Colonic mucosa (tissue), 4 donors: ENCODE measurements around the gene CARD19. TPM values are rescaled to one million over a fixed set of nuclear protein-coding genes. Genes with fewer than 3 reads are reported as not detected.

ENCODE experiments used
- DNase-seq: peaks from one replicate; pipeline ENCODE4 v3.0.0-alpha.2; 2020
- H3K27ac ChIP-seq: fragments of 200-600 bp; one replicate; pipeline ENCODE4 v1.8.0; 2021
- H3K27me3 ChIP-seq: fragments of 200-600 bp; one replicate; pipeline ENCODE4 v1.8.0; 2021
- H3K36me3 ChIP-seq: fragments of 200-600 bp; one replicate; pipeline ENCODE4 v1.8.0; 2021
- H3K4me1 ChIP-seq: fragments of 200-600 bp; one replicate; pipeline ENCODE4 v1.8.0; 2021; ENCODE audit warnings: mild to moderate bottlenecking
- H3K4me3 ChIP-seq: fragments of 200-600 bp; one replicate; pipeline ENCODE4 v1.8.0; 2021
- H3K9ac ChIP-seq, 2 donors: one replicate each; pipeline ENCODE4 v1.7.0; 2013; ENCODE audit warnings: control low read depth in 2 of 2, low read depth in 2 of 2, low read length in 2 of 2
- H3K9me3 ChIP-seq: fragments of 200-600 bp; one replicate; pipeline ENCODE4 v1.8.0; 2021
- intact Hi-C: fragments of 100-400 bp; cut with DNase I; formaldehyde crosslinking; loops from one replicate; pipeline ENCODE4 v1.14.1; 2022
- total RNA-seq, 2 donors: library from RNA; stranded (reverse); fragmentation: NEBNext Ultra II Directional in 1 of 2; extraction: Animal tissue kit (Norgen Biotek cat#: 25700) in 1 of 2; gene quantifications; one replicate each; pipeline ENCODE4 v1.2.1, GENCODE V29; 2021
- TF ChIP-seq, protein P1 (sequence below): fragments of 200-600 bp; IDR thresholded peaks from one replicate; pipeline ENCODE4 v1.8.0; 2022; ENCODE audit warnings: antibody characterized with exemption, mild to moderate bottlenecking
- donor health status: healthy.
- donor health status: DM: no; HTN: no; CAD: no.
- donor health status: DM: no; HTN: no; CAD: no.

Gene CARD19
- total RNA-seq, 2 donors from 2014 or later: 48.6 to 56.3 TPM

DNA sequence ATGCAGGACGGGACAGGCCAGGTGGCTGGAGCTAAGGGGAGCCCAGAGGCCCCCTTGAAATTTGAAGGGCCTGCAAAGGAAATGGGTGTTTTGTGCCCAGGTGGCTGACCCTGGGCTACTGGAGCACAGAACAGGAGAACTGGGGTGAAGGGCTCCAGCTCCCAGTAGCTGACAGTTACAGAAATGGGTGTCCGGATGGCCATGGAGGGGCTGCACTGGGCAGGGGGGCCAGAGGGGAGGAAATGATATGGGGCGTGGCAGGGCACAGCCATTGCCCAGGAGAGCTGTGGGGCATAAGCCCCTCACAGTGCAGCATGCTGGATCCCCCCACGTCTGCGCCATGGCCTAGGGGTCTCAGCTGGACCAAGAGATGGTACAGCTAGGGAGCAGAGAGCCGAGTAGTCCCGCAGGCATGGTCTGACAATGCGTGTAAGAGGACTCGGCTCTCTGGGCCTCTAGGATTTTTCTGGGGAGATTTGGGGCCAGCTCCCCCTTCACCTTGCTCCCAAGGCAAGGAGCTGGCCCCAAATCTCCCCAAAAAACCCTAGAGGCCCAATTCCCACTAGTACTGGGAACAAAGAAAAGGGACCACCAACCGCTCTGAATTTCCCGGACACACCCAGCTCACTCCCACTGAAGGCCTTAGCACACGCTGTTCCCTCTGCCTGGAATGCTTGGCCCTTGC lies 7.9 kb upstream of the CARD19 start:
- Histone ChIP-seq H3K4me1 (peaks cover 4% of the 10 kb centered on the region), H3K4me3 (no peak overlapping the region), H3K27ac (no peak overlapping the region), H3K9me3 (no peaks in the 10 kb centered on the region), H3K9ac (no peak overlapping the region), H3K27me3 (no peaks in the 10 kb centered on the region), H3K36me3 (no peaks in the 10 kb centered on the region)
- peak; percentile 16 for DNase-seq
- TF ChIP-seq, protein P1, sequence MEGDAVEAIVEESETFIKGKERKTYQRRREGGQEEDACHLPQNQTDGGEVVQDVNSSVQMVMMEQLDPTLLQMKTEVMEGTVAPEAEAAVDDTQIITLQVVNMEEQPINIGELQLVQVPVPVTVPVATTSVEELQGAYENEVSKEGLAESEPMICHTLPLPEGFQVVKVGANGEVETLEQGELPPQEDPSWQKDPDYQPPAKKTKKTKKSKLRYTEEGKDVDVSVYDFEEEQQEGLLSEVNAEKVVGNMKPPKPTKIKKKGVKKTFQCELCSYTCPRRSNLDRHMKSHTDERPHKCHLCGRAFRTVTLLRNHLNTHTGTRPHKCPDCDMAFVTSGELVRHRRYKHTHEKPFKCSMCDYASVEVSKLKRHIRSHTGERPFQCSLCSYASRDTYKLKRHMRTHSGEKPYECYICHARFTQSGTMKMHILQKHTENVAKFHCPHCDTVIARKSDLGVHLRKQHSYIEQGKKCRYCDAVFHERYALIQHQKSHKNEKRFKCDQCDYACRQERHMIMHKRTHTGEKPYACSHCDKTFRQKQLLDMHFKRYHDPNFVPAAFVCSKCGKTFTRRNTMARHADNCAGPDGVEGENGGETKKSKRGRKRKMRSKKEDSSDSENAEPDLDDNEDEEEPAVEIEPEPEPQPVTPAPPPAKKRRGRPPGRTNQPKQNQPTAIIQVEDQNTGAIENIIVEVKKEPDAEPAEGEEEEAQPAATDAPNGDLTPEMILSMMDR: no peak
- intact Hi-C loops: no loop called here

DNA sequence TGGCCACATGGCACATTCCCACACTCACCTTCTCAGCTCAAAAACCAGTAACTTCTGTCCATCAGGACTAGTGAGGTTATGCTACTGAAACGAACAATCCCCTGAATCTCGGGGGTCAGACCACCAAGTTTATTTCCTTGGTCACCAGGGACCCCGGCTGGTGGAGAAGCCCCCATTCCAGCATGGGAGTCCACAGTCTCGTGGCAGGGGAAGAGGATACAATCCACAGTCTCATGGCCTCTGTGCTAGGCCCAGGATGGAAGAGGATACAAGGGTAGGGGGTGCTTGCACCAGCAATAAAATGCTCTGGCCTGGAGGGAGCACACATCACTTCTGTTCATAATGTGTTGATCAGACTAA lies 7.4 kb upstream of the CARD19 start:
- no peaks in the 10 kb centered on the region for H3K9me3 ChIP-seq
- TF ChIP-seq, protein P1: no peak
- H3K27ac ChIP-seq: no peak overlapping the region
- intact Hi-C loops: no loop called here
- peak; percentile 16 for DNase-seq
- H3K27me3 ChIP-seq: no peaks in the 10 kb centered on the region
- H3K9ac ChIP-seq: no peak overlapping the region
- no peaks in the 10 kb centered on the region for H3K36me3 ChIP-seq
- H3K4me3 ChIP-seq: no peak overlapping the region
- peaks cover 4% of the 10 kb centered on the region for H3K4me1 ChIP-seq

DNA sequence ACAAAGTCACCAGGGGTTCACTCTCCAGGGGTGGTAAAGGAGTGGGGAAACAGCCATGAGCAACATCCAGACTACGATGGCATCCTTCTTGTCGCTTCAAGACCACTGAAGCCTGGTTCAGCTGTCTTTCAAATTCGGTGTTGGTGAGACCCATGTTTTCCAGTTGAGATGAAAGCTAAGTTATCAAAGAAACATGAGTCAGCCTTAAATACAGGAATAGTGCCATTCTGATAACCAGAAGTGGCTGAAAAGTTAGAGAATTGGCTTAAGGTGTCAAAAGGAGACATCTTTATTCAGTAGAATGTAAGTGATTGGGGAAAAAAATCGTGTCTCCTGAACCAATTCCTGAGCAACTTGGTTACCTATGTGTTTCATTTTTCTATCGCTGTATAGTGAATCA lies 7.0 kb upstream of the CARD19 start:
- Histone ChIP-seq H3K4me1 (peaks cover 4% of the 10 kb centered on the region), H3K27ac (no peak overlapping the region), H3K9ac (no peak overlapping the region), H3K36me3 (no peaks in the 10 kb centered on the region), H3K9me3 (no peaks in the 10 kb centered on the region), H3K27me3 (no peaks in the 10 kb centered on the region), H3K4me3 (no peak overlapping the region)
- peak; percentile 15 for DNase-seq
- TF ChIP-seq, protein P1: no peak
- intact Hi-C loops: no loop called here

DNA sequence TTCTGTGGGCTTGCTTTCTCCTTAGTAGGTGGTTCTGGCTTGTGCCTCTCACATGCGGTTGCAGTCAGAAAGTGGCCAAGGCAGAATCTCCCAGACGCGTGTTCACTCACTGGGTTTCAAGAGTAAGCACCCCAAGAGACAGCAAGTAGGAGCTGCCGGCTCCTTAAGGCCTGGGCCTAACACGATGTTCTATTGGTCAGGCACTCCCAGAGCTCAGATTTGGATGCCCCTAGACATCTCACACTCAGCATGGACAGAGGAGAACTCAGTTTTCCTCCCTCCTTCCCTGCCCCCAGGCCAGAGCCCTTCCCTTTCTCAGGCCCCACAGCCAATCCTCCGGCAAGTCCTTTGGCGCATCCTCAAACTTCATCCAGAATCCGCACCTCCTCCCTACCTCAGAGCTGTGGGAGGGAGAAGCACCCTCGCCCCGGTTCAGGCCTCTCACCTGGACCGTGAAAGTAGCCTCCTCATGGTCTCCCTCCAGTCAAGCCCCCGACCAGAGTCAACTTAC lies 6.5 kb upstream of the CARD19 start:
- no peak overlapping the region for H3K4me3 ChIP-seq
- H3K27ac ChIP-seq: no peak overlapping the region
- TF ChIP-seq, protein P1: no peak
- peaks cover 4% of the 10 kb centered on the region for H3K4me1 ChIP-seq
- H3K27me3 ChIP-seq: no peaks in the 10 kb centered on the region
- no peaks in the 10 kb centered on the region for H3K9me3 ChIP-seq
- no peak overlapping the region for H3K9ac ChIP-seq
- intact Hi-C loops: no loop called here
- H3K36me3 ChIP-seq: no peaks in the 10 kb centered on the region
- peak; percentile 15 for DNase-seq

DNA sequence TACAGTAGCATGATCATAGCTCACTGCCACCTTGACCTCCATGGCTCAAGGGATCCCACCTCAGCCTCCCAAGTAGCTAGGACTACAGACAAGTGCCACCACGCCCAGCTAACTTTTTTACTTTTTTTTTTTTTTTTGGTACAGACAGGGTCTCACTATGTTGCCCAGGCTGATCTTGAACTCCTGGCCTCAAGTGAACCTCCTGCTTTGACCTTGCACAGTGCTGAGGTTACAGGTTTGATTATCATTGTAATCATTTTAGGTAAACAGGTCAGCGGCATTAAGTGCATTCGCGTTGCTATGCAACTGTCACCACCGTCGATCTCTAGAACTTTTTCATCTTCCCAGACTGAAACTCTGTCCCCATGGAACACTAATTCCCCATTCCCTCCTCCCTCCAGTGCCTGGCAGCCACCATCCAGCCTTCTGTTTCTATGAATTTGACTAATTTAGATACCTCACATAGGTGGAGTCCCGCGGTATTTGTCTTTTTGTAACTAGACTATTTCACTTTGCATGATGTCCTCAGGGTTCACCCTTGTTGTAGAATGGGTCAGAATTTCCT lies 5.8 kb upstream of the CARD19 start:
- Histone ChIP-seq H3K9ac (no peak overlapping the region), H3K36me3 (no peaks in the 10 kb centered on the region), H3K9me3 (no peaks in the 10 kb centered on the region), H3K4me1 (peaks cover 4% of the 10 kb centered on the region), H3K27ac (no peak overlapping the region), H3K4me3 (no peak overlapping the region), H3K27me3 (no peaks in the 10 kb centered on the region)
- DNase-seq: peak; percentile 7
- intact Hi-C loops: no loop called here
- TF ChIP-seq, protein P1: no peak
